NCI-H2107 treated with DMSO at 0.1 percent for 48 hours (cell line): ENCODE measurements around the gene SMIM5.

ENCODE experiments used
- DNase-seq: peaks from one replicate; lab custom pipeline; 2025; ENCODE audit not compliant: unreplicated experiment; lab: John Stamatoyannopoulos, UW

The SMIM5 gene

GRCh38 chr17:75664099-75664549, 30.9 kb downstream of the SMIM5 start:
- DNase-seq = no peak

- DNase-seq = no peak
Observed at GRCh38 chr17:75665981-75666380, 32.7 kb downstream of the SMIM5 start.

DNA sequence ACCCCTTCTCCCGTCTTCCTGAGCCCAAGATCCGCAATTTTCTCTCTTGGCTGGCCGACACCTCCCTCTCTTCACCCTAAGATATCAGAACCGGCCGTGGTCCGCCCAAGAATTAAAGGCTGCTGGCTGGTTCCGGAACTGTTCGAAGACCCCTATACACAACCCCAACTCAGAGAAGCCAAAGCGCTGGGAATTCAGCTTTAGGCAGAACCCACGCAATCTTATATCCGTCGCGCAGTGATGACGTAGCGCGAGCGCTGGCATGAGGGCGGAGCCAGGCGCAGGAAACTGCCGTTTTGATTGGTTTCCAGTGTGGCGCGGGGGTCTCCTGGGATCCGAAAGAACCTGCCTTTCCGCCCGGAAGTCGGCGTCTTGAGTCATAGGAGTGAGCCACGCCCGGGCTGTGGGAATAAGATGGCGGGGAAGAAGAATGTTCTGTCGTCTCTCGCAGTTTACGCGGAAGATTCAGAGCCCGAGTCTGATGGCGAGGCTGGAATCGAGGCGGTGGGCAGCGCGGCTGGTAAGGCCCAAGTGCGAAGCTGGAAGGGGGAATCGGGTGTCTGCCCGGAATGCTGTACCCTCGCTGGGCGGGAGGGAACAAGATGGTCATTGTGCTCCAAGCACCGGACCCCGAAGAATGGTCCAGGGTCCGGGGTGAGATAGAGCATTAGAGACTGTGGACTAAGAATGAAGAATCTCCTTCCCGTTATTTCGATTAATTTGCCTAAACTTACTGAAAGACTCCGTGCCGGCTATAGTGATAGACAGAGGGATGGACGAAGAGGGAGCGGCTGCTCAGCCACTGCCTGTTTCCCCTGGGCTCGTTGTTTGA, 33.9 kb downstream of the SMIM5 start, which contains the start of the genes RECQL5 and SAP30BP:
Gene RECQL5, minus strand, starts transcription at position 196 of the 832 bp plus-strand sequence. CDS start 597 bp downstream, outside the sequence.
Gene SAP30BP, plus strand, starts transcription at position 380 of the 832 bp plus-strand sequence. Its CDS starts 35 bp downstream, at position 415.
- DNase-seq = peak; percentile 93

- DNase-seq = no peak
Observed at GRCh38 chr17:75667825-75668224, 34.6 kb downstream of the SMIM5 start.

GRCh38 chr17:75668489-75668888, 35.3 kb downstream of the SMIM5 start:
- DNase-seq = no peak

DNA sequence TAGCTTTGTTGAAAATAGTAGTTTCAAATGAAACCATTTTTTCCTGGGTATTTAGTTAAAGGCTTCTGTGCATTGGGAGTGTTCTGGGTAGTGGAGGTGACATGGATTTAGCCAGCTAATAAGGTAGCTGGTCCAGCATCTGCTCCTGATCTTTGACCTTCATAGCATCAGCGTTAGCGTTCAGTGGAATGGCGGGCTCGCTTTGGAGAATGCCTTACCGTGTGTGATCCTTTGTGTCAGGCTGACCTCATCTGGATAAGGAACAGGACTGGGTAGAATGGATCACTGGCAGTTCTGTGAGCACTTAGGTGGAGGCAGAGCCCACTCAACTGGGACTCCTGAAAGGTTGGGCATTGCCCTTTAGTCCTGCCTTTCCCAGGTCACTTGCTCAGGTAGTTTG, 37.6 kb downstream of the SMIM5 start:
- DNase-seq = no peak

DNA sequence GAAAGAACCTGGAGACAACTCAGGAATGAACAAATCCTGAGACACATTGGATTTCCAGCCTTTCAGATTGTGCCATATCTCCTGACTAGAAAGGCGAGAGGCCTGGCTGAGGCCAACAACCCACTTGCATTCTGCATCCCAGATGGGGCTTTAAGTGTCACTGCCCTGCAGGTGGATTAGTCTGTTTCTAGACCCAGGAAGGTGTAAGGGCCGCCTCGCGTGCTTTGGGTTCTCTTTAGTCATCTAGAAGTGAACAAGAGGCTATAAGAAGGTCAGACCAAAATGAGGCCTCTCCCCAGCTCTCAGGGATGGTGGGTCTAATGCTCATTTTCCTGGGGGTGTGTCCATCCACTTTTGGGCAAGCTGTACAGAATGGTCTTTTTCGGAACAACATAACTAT, 38.8 kb downstream of the SMIM5 start:
- no peak for DNase-seq

GRCh38 chr17:75673487-75673886, 40.3 kb downstream of the SMIM5 start:
- DNase-seq = no peak

GRCh38 chr17:75676461-75676860, 43.2 kb downstream of the SMIM5 start:
- no peak for DNase-seq

DNA sequence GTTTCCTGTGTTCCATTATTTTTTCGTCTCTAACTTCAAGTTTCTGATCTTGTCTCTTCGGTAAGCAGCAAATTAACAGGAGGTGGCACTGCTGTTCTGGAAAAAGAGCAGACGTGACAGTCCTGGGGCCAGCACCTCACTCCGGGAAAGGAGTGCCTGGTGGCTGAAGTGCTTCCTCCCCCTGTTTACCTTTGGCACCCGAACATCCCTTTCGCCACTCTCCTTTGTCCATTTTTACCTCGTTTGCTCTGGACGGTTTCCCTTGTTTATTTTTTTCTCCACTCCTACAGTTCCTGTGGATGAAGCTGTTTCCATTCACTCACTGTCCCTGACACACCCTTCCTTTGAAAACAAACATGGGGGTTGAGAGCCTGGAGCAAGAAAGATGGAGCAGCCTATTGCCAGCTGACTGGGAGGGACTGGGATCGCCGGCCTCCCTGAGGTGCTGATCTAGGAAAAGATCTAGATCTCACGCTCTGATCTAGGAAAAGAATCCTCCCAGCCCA, 46.5 kb downstream of the SMIM5 start:
- no peak for DNase-seq

GRCh38 chr17:75680431-75680830, 47.2 kb downstream of the SMIM5 start:
- no peak for DNase-seq

- DNase-seq = no peak
Observed at GRCh38 chr17:75681289-75681688, 48.1 kb downstream of the SMIM5 start.

DNA sequence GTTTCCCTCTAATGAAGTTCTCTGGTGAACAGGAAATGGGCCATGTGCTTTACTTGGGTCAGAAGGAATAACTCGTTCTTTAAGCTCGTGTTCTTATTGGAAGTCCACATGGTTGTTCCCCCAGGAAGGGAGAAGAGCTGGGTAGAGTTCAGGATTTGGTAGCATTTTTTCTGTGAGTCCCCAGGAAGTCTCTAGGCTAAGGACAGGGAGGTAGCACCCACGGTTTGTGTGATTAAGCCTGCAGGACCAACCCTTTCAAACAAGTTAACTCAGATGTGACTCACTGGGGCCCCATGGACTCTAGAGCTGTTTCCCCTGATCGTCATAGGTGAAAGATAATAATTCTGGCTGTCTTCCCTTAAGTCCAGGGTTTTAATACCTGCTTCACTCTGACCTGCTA, 50.3 kb downstream of the SMIM5 start:
- no peak for DNase-seq

DNA sequence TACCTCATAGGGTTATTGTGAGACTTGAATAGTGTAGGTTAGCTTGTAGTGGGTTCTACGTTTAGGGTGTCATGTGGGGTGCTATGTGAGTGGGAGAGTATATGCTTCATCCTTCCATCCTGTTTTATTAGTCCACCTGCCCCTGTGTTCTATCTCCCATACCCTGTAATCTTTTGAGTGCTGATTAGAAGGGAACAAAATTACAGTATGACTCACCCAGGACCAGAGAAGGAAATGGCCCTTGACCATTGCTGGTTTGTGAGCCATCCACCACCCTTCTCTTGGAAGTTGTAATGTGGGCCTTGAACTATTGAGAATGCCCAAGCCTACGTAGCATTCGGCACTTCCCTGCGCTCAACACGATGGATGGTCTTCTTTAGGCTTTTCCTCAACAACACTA, 51.0 kb downstream of the SMIM5 start:
- DNase-seq = no peak

GRCh38 chr17:75684924-75685323, 51.7 kb downstream of the SMIM5 start:
- no peak for DNase-seq

DNA sequence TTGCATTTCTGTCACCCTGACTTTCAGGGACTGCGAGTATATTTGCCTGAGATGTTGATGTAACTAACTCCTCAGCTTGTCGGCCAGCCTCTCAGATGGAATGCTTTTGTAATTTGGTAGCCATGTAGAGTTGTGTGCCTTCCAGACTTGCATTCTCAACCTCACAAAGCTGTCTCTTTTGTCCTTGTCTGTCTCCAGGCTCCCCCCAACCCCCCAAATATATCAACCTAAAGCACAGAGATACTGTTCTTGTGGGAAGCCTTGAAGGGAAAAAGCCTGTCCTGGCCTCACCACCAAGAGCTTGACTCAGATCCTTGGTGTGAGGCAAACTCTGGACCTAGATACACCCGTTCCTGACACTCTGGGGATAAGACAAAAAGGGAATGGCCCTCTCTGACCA, 52.3 kb downstream of the SMIM5 start:
- no peak for DNase-seq

GRCh38 chr17:75688209-75688825, 55.1 kb downstream of the SMIM5 start:
- DNase-seq = no peak

- no peak for DNase-seq
Observed at GRCh38 chr17:75689441-75689873, 56.2 kb downstream of the SMIM5 start.
